ENCODE measurements around the gene API5.

- no peak for TF ChIP-seq CREB1 (IDR thresholded peaks at IDR 0.05; ENCODE audit: low read depth)
- no peak for TF ChIP-seq CTCF (IDR thresholded peaks at IDR 0.05 in 2 of 3, conservative IDR thresholded peaks at IDR 0.05 in 1 of 3; ENCODE audit: control insufficient read depth in 2 of 3, extremely low read depth in 1 of 3, insufficient read depth in 1 of 3, low read depth in 3 of 3, low read length in 3 of 3)
- TF ChIP-seq ZBED1 (IDR thresholded peaks at IDR 0.05; ENCODE audit: borderline replicate concordance), result no peak
- TF ChIP-seq DPF2 (IDR thresholded peaks at IDR 0.05), result no peak
- no peak for TF ChIP-seq POLR2AphosphoS5 (IDR thresholded peaks at IDR 0.05; ENCODE audit: low read length)
- TF ChIP-seq SMC3 (IDR thresholded peaks at IDR 0.05; ENCODE audit: borderline replicate concordance, low read length), result no peak
- no peak for TF ChIP-seq GABPA (IDR thresholded peaks at IDR 0.05; ENCODE audit: low read depth)
- no peak for TF ChIP-seq USF1 (IDR thresholded peaks at IDR 0.05; ENCODE audit: borderline replicate concordance, extremely low read length, insufficient read depth, low read depth, low read length)
These were observed 44.5 kb downstream of the API5 start for GRCh38 chr11:43356336-43356735.
